Muscle of back (tissue), 11 donors: Measurements from ENCODE around the gene HSP90B1. TPM values are rescaled to one million over a fixed set of nuclear protein-coding genes. Genes with fewer than 3 reads are reported as not detected.

Source experiments
- DNase-seq, 3 donors: peaks; one replicate each; pipeline versions ENCODE4 v3.0.0 to v3.0.0-alpha.2; 2013
- polyA plus RNA-seq, 10 donors: library from polyadenylated mRNA; unstranded; fragments of 120-200 nt; gene quantifications; one replicate each; pipeline ENCODE4 v1.2.1, GENCODE V29; 2013; ENCODE audit not compliant: insufficient read length in 10 of 10

The HSP90B1 gene
- polyA plus RNA-seq, 10 donors: 343 to 533 (median 385) TPM

GRCh38 chr12:103924761-103925641, 5.2 kb upstream of the HSP90B1 start:
- no peak for DNase-seq

GRCh38 chr12:103928682-103929045, 1.5 kb upstream of the HSP90B1 start:
- no peak for DNase-seq

GRCh38 chr12:103929046-103929783, 995 bp upstream of the HSP90B1 start:
- peak; percentile 93 to 98 (median 93) for DNase-seq

GRCh38 chr12:103929784-103930033, 501 bp upstream of the HSP90B1 start:
- DNase-seq: no peak

GRCh38 chr12:103930787-103931735, 851 bp downstream of the HSP90B1 start:
- peak; percentile 22 to 87 (median 58) for DNase-seq

GRCh38 chr12:103933237-103933636, 3.0 kb downstream of the HSP90B1 start:
- no peak for DNase-seq

- DNase-seq: no peak
Observed at GRCh38 chr12:103936679-103937078, 6.5 kb downstream of the HSP90B1 start.

GRCh38 chr12:103944964-103945363, 14.8 kb downstream of the HSP90B1 start:
- no peak for DNase-seq

GRCh38 chr12:103947871-103948555, 17.8 kb downstream of the HSP90B1 start:
- DNase-seq: no peak

GRCh38 chr12:103948746-103949406, 18.7 kb downstream of the HSP90B1 start:
- DNase-seq: no peak

- DNase-seq: no peak
Observed at GRCh38 chr12:103952497-103952896, 22.3 kb downstream of the HSP90B1 start.

- no peak for DNase-seq
Observed at GRCh38 chr12:103955811-103956508, 25.8 kb downstream of the HSP90B1 start.

GRCh38 chr12:103956509-103957027, 26.4 kb downstream of the HSP90B1 start:
- DNase-seq: no peak

- no peak for DNase-seq
Observed at GRCh38 chr12:103957865-103958388, 27.7 kb downstream of the HSP90B1 start.

- no peak for DNase-seq
Observed at GRCh38 chr12:103958621-103959020, 28.4 kb downstream of the HSP90B1 start.

- no peak for DNase-seq
Observed at GRCh38 chr12:103960616-103961227, 30.5 kb downstream of the HSP90B1 start.

- no peak for DNase-seq
Observed at GRCh38 chr12:103962493-103962892, 32.3 kb downstream of the HSP90B1 start.

- DNase-seq: peak in 1 of 3 donors; percentile 4
Observed at GRCh38 chr12:103964805-103965204, 34.6 kb downstream of the HSP90B1 start.

GRCh38 chr12:103965255-103965589, 35.0 kb downstream of the HSP90B1 start:
- no peak for DNase-seq
